SK-N-SH treated with all-trans-retinoic acid at 6 μM for 48 hours (cell line): Measurements from ENCODE around the gene HSF2BP.
"Not testable (repeated sequence)": the region's sequence is repeated elsewhere in the genome, so short reads cannot be mapped to it uniquely, and the experiment has no call there.

Source experiments
- CSDC2 ChIP-seq: fragments of 250-450 bp; sonication (Bioruptor Pico); IDR thresholded peaks from 2 replicates; pipeline ENCODE4 v1.5.0; 2020; ENCODE audit warnings: mild to moderate bottlenecking, moderate library complexity
- ESRRG ChIP-seq: fragments of 250-450 bp; sonication (Bioruptor Pico); IDR thresholded peaks from 2 replicates; pipeline ENCODE4 v1.6.1; 2021; ENCODE audit warnings: mild to moderate bottlenecking
- ZFP3 ChIP-seq: fragments of 250-450 bp; sonication (Bioruptor Pico); IDR thresholded peaks from 2 replicates; pipeline ENCODE4 v1.5.0; 2020; ENCODE audit warnings: mild to moderate bottlenecking, moderate library complexity

DNA sequence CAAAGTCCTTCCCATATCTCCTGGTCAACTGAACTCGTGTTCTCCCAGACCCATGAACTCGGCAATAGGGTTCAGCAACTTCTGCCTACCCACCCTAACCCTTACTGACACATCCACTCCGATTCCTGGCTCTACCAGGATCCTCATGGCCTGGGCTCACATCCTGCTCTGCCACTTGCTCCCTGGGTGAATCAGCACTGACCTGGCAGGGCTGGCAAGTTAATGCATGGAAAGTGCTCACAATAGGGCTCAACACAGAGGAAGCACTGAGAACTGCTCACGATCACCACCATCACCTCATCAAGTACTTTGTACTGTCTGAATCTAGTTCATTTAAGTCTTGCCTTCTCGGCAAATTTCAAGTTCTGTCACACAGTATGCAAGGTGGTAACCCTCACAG is 96.8 kb downstream of the HSF2BP start:
- not testable (repeated sequence) for TF ChIP-seq CSDC2, ZFP3, ESRRG
